ENCODE data around the gene ARHGAP1.

Gene ARHGAP1

GRCh38 chr11:46700241-46701077, at the start of gene ARHGAP1, which contains the start of gene ZNF408:
Gene ARHGAP1 (minus strand): TSS chr11:46700619. CDS start chr11:46696107, 4,512 bp downstream.
Gene ZNF408 (plus strand): TSS chr11:46701031. CDS start chr11:46701048, 17 bp downstream.
- peak; percentile 99 for DNase-seq

GRCh38 chr11:46747150-46747549, 46.7 kb upstream of the ARHGAP1 start:
- DNase-seq = no peak

- DNase-seq = no peak
These were observed 45.6 kb upstream of the ARHGAP1 start for GRCh38 chr11:46745995-46746394.

DNA sequence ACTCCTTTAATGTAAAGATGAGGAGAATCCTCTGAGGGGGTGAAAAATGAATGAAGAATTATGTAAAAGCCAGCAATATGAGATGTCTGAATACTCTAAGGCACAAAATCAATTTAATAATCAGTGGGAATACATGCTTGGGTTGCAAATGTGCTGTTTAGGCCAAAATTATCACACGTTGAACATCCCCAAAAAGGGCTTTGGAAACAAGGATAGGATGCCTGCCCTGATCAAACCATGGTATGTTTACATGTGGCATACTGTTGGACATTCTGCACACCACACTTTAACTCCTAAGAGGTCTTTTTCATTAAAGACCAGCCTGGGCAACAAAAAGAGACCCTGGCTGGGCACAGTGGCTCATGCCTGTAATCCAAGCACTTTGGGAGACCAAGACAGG, 44.9 kb upstream of the ARHGAP1 start:
- DNase-seq = no peak

- no peak for DNase-seq
These were observed 43.4 kb upstream of the ARHGAP1 start for GRCh38 chr11:46743693-46744339.

- DNase-seq = no peak
These were observed 42.6 kb upstream of the ARHGAP1 start for GRCh38 chr11:46743043-46743442.

DNA sequence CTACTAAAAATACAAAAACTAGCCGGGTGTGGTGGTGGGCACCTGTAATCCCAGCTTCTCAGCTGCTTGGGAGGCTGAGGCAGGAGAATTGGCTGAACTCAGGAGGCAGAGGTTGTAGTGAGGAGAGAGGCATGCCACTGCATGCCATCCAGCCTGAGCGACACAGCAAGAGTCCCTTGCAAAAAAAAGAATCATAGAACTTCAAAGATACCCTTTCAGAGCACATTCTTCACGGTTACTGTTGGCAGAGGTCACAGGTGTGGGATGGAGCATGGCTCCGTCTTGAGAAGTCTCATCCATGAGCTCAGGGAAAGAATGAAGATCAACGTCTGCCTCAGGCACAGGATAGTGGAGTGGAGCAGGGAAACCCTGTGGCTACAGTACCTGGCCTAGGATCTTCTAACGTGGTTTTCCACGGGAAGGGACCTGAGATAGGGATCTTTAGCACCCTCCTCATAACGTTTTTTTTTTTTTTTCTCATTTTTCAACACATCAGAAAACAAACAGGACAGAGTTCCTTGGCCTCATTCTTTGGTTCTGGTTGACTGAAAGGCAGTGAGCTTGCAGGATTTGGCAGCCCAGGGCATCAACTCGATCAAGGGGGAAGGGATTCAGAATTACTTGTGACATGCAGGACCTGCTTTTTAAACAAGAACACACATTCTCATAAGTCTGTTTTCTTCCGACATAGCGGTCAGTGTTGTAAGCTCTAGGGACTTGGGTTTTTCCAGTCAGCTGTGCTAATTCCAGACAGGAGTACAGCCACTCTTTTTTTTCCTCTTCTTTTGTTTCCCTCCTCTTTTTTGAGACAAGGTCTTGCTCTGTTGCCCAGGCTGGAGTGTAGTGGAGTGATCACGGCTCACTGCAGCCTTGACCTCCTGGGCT, 41.4 kb upstream of the ARHGAP1 start:
- no peak for DNase-seq

DNA sequence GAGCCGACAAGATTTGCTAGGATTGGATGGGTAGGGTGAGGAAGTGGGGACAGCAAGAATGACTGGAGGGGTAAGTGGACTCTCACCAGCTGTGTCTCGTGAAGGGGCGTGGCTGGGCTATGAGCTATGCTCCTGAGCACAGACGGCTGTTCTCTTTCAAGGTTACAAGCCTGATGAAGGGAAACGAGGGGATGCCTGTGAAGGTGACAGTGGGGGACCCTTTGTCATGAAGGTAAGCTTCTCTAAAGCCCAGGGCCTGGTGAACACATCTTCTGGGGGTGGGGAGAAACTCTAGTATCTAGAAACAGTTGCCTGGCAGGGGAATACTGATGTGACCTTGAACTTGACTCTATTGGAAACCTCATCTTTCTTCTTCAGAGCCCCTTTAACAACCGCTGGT, 38.5 kb upstream of the ARHGAP1 start:
- DNase-seq = no peak

GRCh38 chr11:46737699-46738098, 37.3 kb upstream of the ARHGAP1 start:
- DNase-seq = no peak

- peak; percentile 33 for DNase-seq
These were observed 36.2 kb upstream of the ARHGAP1 start for GRCh38 chr11:46736615-46737014.

- DNase-seq = no peak
These were observed 35.7 kb upstream of the ARHGAP1 start for GRCh38 chr11:46736146-46736545.

DNA sequence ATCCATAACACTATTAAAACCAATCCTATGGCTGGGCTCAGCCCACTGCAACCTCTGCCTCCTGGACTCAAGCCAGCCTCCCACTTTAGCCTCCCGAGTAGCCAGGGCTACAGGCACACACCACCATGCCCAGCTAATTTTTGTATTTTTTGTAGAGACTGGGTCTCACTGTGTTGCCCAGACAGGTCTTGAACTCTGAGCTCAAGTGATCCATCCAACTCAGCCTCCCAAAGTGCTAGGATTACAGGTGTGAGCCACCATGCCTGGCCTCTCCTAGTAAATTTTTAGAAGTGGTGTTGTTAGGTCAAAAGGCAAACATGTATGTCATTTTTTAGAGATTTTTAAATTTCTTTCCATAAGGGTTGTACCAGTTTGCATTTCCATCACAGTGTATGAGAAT, 32.8 kb upstream of the ARHGAP1 start:
- DNase-seq = no peak

DNA sequence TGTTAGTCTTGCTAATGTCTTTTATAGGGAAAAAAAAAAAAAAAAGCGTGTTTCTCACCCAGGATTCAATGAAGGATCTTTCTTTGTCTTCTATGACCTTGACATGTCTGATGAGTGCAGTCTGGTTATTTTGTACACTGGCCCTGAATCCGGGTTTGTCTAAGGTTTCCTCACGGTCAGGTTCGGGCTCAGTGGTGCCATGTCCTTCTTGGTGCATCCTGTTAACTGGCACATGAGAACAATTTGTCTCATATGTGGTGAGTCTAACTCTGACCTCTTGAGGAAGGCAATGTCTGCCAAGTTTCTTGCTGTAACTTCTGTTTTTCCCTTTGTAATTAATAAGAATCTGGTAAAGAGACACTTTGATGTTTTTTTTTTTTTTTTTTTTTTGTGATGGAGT, 31.1 kb upstream of the ARHGAP1 start:
- DNase-seq = no peak

DNA sequence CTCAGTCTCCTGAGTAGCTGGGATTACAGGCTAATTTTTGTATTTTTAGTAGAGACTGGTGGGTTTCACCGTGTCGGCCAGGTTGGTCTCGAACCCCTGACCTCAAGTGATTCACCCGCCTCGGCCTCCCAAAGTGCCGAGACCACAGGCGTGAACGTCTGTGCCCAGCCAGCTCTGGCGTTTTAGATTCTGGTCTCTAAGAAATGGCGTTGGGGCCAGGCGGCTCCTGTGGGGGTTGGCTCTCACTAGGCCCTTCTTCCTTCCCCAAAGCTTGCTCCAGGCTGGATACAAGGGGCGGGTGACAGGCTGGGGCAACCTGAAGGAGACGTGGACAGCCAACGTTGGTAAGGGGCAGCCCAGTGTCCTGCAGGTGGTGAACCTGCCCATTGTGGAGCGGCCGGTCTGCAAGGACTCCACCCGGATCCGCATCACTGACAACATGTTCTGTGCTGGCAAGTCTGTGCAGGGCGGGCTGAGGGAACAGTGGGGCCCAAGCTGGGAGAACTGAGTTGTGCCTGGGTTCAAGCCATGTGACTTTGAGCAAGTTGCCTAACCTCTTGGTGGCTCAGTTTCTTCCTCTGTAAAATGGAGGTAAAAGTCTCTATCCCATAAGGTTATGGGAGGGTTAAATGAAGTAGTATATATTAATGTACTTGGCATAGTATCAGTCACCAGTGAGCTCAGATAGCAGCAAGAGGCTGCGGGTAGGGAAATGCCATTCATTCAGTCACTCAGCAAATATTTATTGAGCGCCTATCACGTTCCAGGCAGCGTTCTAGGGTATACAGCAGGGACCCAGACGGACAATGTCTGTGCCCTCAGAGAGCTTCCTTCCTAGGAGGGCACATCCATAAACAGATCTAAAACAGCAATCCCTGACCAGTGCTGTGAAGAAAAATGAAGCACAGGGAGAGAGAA, 28.9 kb upstream of the ARHGAP1 start:
- DNase-seq = peak; percentile 33

GRCh38 chr11:46728659-46729040, 28.2 kb upstream of the ARHGAP1 start:
- no peak for DNase-seq

GRCh38 chr11:46727952-46728658, 27.7 kb upstream of the ARHGAP1 start:
- no peak for DNase-seq

GRCh38 chr11:46726206-46726862, 25.9 kb upstream of the ARHGAP1 start:
- no peak for DNase-seq

GRCh38 chr11:46725338-46726205, 25.2 kb upstream of the ARHGAP1 start:
- no peak for DNase-seq

GRCh38 chr11:46724088-46724487, 23.7 kb upstream of the ARHGAP1 start:
- no peak for DNase-seq

GRCh38 chr11:46723359-46723680, 22.9 kb upstream of the ARHGAP1 start:
- DNase-seq = no peak

Measured in fibroblast of skin of right biceps (primary cell).